HG03575 (cell line): Measurements from ENCODE around the gene ATP9B.
"Not testable (repeated sequence)": the region's sequence is repeated elsewhere in the genome, so short reads cannot be mapped to it uniquely, and the experiment has no call there.

ENCODE experiments used
- ATAC-seq: cut with Tn5 transposase; IDR thresholded peaks from one replicate; pipeline ENCODE4 v1.9.1; 2021; ENCODE audit not compliant: unreplicated experiment, insufficient number of reproducible peaks, low FRiP score; ENCODE audit errors: extremely low read depth

Gene ATP9B

GRCh38 chr18:79117788-79118187, 48.6 kb downstream of the ATP9B start:
- no peak for ATAC-seq

DNA sequence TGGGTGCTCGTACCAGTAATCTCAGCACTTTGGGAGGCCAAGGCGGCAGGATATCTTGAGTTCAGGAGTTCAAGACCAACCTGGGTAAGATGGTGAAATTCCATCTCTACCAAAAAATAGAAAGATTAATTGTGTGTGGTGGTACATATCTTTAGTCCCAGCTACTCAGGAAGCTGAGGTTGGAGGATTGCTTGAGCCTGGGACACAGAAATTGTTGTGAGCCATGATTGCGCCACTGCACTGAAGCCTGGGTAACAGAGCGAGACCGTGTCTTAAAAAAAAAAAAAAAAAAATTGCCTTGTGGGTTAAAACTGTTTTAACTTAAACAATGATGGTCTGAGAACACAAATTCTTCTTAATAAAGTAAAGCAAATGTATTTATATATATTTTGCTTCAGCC, 49.6 kb downstream of the ATP9B start:
- ATAC-seq, result no peak

DNA sequence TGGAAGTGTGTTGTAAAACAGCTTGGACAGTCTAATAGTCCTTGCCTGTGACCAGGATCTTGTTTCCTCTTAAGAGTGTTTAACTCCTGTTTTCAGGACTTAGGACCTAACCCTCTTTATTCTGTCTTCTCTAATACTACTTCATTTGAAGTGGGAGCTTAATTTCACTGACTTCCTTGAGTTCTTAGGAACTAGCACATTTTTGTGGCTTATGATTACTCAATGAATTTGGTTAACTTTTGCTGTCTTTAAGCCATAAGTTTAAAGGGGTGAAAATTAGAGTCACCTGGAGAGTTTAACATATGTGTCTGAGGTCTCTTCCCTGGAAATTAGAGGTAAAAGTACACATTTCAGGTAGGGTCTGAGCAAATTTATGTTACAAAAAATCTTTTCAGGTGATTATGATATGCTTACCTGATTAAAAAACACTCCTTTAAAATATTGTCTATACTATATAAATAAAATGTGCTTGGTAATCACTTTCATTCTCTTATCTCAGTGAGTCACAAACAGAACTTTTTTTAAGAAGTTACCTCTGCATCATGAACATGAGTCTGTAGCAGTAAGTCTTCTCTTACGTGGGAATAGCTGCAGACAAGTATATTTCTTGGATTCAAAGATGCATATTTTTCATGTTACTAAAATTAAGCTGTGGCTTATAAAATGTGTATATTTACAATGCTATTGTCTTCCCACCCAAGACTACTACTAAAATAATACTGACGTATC, 52.7 kb downstream of the ATP9B start:
- no peak for ATAC-seq

DNA sequence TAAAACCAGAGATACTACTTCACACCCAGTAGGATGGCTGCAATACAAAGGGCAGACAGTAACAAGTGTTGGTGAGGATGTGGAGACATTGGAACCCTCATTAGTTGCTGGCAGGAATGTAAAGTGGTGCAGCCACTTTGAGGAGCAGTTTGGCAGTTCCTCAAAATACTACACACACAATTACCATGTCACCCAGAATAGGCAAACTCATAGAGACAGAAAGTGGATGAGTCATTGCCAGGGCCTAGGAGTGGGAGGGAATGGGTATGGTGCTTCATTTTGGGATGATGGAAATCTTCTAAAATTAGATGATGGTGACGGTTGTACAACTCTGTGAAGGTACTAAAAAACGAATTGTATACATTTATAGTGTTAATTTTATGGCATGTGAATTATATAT, 54.8 kb downstream of the ATP9B start:
- ATAC-seq, result no peak

- ATAC-seq, result no peak
These were observed 59.9 kb downstream of the ATP9B start for GRCh38 chr18:79129120-79129519.

- ATAC-seq, result no peak
These were observed 64.5 kb downstream of the ATP9B start for GRCh38 chr18:79133724-79134123.

- ATAC-seq, result no peak
These were observed 66.7 kb downstream of the ATP9B start for GRCh38 chr18:79135924-79136323.

- ATAC-seq, result no peak
These were observed 67.5 kb downstream of the ATP9B start for GRCh38 chr18:79136742-79137141.

GRCh38 chr18:79139206-79139605, 70.0 kb downstream of the ATP9B start:
- ATAC-seq, result no peak

GRCh38 chr18:79147014-79147413, 77.8 kb downstream of the ATP9B start:
- no peak for ATAC-seq

GRCh38 chr18:79151191-79151590, 82.0 kb downstream of the ATP9B start:
- no peak for ATAC-seq

GRCh38 chr18:79156327-79156726, 87.1 kb downstream of the ATP9B start:
- no peak for ATAC-seq

DNA sequence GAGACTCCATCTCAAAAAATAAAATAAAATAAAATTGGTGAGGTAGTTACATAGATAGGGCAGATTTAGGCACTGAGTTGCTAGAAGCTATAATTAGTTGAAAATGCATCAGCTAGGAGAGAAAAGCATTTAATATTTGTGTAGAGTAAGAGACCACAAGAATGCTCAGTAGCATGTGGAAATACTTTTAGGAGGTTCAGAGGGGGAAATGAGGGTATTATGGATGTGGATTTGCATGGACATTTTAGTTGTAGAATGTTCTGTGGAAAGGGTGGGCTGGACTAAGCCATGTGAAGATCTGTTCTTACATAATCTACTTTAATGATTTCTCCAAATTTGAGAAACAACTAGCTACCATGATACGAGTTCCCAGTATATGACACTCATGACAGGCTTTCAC, 95.5 kb downstream of the ATP9B start:
- ATAC-seq, result no peak

DNA sequence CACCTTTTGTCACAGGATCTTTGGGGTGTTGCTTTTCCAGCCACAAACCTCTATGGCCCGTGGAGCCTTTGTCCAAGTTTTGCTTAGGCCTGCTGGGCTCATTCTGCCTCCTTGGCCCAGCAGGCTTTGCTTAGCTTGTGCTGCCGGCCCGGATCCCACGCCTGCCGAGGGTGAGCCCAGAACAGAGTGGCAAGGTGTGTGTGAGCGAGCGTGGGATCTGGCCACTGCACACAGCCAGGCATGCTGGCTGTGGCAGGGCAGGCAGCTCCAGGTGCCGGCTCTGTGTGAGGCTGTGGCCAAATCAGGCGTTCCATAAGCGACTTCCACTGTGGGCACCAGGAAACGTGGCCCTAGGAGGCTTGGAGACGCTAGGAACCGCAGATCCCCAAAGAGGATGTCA, 97.5 kb downstream of the ATP9B start:
- ATAC-seq, result no peak

- no peak for ATAC-seq
These were observed 98.5 kb downstream of the ATP9B start for GRCh38 chr18:79167526-79168190.

GRCh38 chr18:79169958-79170555, 100.9 kb downstream of the ATP9B start:
- no peak for ATAC-seq

DNA sequence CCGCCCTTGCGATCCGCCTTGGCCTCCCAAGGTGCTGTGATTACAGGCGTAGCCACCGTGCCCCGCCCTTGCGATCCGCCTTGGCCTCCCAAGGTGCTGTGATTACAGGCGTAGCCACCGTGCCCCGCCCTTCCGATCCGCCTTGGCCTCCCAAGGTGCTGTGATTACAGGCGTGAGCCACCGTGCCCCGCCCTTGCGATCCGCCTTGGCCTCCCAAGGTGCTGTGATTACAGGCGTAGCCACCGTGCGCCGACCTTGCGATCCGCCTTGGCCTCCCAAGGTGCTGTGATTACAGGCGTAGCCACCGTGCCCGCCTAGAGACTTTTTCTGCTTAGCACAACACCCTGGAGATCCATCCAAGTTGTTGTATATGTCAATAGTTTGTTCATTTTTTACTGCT, 103.1 kb downstream of the ATP9B start:
- not testable (repeated sequence) for ATAC-seq

DNA sequence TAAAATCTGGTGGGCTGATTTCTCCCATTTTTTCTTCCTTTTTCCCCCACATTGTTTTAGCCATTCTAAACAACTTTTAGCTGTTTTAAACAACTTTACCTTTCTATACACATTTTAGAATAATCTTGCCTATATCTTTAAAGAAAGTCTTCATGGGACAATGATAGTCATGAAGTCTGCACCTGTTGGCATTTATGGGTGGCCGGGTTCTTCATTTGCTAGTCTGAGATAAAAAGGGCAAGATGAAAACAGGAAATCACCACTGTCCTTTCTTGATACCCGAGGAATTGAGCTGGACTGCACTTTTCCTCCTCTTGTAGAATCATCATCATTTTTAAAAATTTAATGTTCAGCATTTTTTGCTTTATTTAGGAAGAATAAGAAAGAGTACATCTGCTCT, 104.5 kb downstream of the ATP9B start:
- ATAC-seq, result no peak

GRCh38 chr18:79178113-79178531, 108.9 kb downstream of the ATP9B start:
- ATAC-seq, result no peak

- ATAC-seq, result no peak
These were observed 113.0 kb downstream of the ATP9B start for GRCh38 chr18:79182047-79182713.
